DND-41 (cell line): ENCODE results near the gene NBAS.

ENCODE experiments used
- CTCF ChIP-seq: IDR thresholded peaks from 2 replicates; pipeline ENCODE4 v1.5.1; 2012; ENCODE audit warnings: borderline replicate concordance, low read length, moderate library complexity, mild to moderate bottlenecking; ENCODE audit not compliant: poor library complexity, severe bottlenecking; ENCODE audit errors: extremely low read depth
- EZH2 ChIP-seq: IDR thresholded peaks from 3 replicates; pipeline ENCODE4 v1.6.1; 2012; ENCODE audit warnings: borderline replicate concordance, low read depth, mild to moderate bottlenecking, moderate library complexity, low read length, inconsistent platforms; ENCODE audit not compliant: severe bottlenecking

- TF ChIP-seq CTCF = no peak
- no peak for TF ChIP-seq EZH2
Observed at GRCh38 chr2:15456352-15456751, 104.8 kb downstream of the NBAS start.
